ENCODE measurements around the gene VTI1A. TPM values are rescaled to one million over a fixed set of nuclear protein-coding genes. Genes with fewer than 3 reads are reported as not detected.

The VTI1A gene
- total RNA-seq, 3 donors from 2014 or later, result 53.7 to 65.6 (median 59.2) TPM

DNA sequence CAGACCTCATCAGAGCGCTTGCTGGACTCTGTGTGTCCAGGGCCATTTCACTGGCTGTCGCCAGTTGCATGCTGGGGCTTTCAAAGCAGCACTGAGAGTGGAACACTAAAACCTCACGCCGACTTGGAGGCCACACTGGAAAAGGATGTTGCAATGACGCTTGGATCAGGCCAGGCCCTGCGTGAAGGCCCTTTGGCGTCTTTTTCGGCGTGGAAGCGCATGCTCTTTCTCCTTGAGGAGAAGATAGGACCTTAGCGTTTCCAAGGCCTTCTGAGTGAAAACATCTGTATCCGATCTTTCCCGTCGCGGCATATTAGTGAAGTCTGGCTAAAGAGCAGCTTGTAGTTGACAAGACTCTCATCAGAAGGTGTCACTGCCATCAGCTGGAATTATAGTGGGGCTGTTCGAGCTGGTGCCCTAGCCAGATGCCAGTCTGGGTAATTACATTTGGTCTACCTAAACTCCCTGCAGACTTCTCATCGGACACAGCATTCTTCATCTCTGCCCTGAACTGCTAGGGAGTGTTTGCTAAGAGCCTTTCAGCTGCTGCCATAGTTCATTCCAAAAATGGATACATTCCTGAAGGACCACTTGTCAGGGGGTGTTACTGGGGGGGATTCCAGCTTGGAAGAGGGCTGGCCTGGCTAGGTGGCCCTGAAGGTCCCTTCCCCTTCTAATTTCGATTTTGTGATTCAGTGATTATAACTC is 335.3 kb downstream of the VTI1A start:
- intact Hi-C loops (cut with DNase I; ENCODE audit: low total_unique reads), result no loop called here
- no peaks in the 10 kb centered on the region for H3K27me3 ChIP-seq
- no peak overlapping the region for H3K4me3 ChIP-seq
- H3K4me1 ChIP-seq, result no peaks in the 10 kb centered on the region
- no peaks in the 10 kb centered on the region for H3K36me3 ChIP-seq
- H3K9me3 ChIP-seq, result no peaks in the 10 kb centered on the region
- H3K27ac ChIP-seq, result peak overlapping the region in 1 of 2 donors; percentile 83
- DNase-seq (ENCODE audit: low spot score in 2 of 2), result no peak
- TF ChIP-seq, protein P1, sequence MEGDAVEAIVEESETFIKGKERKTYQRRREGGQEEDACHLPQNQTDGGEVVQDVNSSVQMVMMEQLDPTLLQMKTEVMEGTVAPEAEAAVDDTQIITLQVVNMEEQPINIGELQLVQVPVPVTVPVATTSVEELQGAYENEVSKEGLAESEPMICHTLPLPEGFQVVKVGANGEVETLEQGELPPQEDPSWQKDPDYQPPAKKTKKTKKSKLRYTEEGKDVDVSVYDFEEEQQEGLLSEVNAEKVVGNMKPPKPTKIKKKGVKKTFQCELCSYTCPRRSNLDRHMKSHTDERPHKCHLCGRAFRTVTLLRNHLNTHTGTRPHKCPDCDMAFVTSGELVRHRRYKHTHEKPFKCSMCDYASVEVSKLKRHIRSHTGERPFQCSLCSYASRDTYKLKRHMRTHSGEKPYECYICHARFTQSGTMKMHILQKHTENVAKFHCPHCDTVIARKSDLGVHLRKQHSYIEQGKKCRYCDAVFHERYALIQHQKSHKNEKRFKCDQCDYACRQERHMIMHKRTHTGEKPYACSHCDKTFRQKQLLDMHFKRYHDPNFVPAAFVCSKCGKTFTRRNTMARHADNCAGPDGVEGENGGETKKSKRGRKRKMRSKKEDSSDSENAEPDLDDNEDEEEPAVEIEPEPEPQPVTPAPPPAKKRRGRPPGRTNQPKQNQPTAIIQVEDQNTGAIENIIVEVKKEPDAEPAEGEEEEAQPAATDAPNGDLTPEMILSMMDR (IDR thresholded peaks at IDR 0.05), result no peak
- TF ChIP-seq POLR2A (IDR thresholded peaks at IDR 0.05) (no peak), POLR2AphosphoS5 (IDR thresholded peaks at IDR 0.05) (peak in 2 of 3 donors; percentile 31 to 73)

DNA sequence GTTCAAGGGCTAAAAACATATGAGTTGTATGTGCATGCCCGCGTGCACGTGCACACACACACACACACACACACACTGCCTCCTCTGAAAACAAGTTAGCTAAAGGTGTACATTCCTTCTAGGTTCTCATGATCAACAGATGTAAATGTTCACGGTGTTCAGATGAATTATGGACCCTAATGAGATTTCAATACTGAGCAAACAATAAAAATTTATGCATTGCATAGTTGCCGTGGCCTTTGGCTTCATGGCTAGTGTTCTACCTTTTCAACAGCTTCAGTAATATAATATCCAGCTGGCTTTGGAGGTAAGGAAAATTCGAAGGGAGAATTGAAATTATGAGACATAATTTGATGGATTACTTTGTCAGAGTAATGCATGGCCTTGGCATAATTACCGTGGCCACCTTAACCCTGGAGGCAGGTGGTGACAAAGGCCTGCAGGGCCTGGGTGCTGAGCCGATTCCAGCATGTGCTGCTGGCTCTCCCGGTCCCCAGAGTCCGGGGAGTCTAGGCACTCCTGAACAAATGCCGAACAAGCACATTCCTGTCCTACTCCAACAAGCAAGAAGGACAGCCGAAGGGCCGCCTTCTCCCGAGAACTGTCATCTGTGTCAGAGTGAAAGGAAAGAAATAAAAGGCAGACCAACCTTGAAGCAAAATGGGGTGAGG is 336.5 kb downstream of the VTI1A start:
- no peak for DNase-seq (ENCODE audit: low spot score in 2 of 2)
- peak overlapping the region; percentile 35 to 83 for H3K27ac ChIP-seq
- H3K4me1 ChIP-seq, result no peaks in the 10 kb centered on the region
- no peaks in the 10 kb centered on the region for H3K9me3 ChIP-seq
- H3K27me3 ChIP-seq, result no peaks in the 10 kb centered on the region
- TF ChIP-seq POLR2AphosphoS5 (IDR thresholded peaks at IDR 0.05) (no peak), POLR2A (IDR thresholded peaks at IDR 0.05) (no peak)
- TF ChIP-seq, protein P1 (IDR thresholded peaks at IDR 0.05), result no peak
- H3K4me3 ChIP-seq, result peak overlapping the region in 1 of 3 donors; percentile 31
- H3K36me3 ChIP-seq, result no peaks in the 10 kb centered on the region
- intact Hi-C loops (cut with DNase I; ENCODE audit: low total_unique reads), result no loop called here

DNA sequence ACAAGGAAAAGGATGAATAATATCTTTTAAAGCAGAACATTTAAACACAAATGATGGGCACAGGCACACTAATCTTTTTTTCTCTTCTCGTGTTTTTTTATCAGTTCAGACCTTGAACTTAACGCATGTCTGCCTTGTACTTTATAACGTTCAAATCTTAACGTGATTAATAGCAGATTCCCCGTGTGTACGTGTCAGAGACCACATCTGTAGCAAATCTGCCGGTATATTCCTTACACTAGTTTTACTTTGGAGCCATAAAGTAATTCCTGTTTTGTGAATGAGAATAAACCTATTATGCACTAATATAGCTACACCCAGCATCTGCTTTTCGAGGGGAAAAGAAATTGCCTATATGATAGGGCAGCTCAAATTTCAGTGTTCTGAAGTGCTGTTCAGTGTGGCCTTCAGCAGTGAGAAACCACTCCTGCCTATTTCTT is 337.0 kb downstream of the VTI1A start:
- intact Hi-C loops (cut with DNase I; ENCODE audit: low total_unique reads), result no loop called here
- Histone ChIP-seq H3K4me1 (no peaks in the 10 kb centered on the region), H3K9me3 (peaks cover 0 to 3% of the 10 kb centered on the region in 2 donors), H3K36me3 (no peaks in the 10 kb centered on the region), H3K27me3 (no peaks in the 10 kb centered on the region), H3K4me3 (peak overlapping the region in 1 of 3 donors; percentile 31), H3K27ac (peak overlapping the region; percentile 35 to 83)
- DNase-seq (ENCODE audit: low spot score in 2 of 2), result no peak
- TF ChIP-seq POLR2A (IDR thresholded peaks at IDR 0.05) (no peak), POLR2AphosphoS5 (IDR thresholded peaks at IDR 0.05) (no peak)
- TF ChIP-seq, protein P1 (IDR thresholded peaks at IDR 0.05), result no peak

DNA sequence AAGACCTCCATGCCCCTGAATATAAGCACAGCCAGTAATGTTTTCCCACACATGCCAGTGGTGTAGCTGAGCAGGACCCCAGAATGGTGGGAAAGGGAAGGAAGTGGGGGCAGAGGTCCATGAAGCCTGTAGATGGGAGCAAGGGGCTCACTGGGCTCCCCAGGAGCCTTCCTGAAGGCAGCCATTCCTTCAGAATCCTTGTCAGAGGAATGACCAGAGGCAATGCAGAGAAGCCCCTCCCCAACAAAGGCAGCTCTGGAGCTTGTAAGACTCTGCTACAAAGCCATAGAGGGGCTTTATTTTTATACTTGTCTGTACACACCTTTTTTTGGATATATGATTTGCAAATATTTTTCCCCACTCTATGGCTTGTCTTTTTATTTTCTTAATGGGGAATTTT is 338.1 kb downstream of the VTI1A start:
- H3K27me3 ChIP-seq, result no peaks in the 10 kb centered on the region
- no peak overlapping the region for H3K4me3 ChIP-seq
- intact Hi-C loops (cut with DNase I; ENCODE audit: low total_unique reads), result no loop called here
- no peaks in the 10 kb centered on the region for H3K36me3 ChIP-seq
- no peak for TF ChIP-seq POLR2A (IDR thresholded peaks at IDR 0.05)
- TF ChIP-seq, protein P1 (IDR thresholded peaks at IDR 0.05), result no peak
- peak overlapping the region in 1 of 2 donors; percentile 83 for H3K27ac ChIP-seq
- H3K9me3 ChIP-seq, result peaks cover 0 to 7% of the 10 kb centered on the region in 2 donors
- no peaks in the 10 kb centered on the region for H3K4me1 ChIP-seq
- no peak for DNase-seq (ENCODE audit: low spot score in 2 of 2)

DNA sequence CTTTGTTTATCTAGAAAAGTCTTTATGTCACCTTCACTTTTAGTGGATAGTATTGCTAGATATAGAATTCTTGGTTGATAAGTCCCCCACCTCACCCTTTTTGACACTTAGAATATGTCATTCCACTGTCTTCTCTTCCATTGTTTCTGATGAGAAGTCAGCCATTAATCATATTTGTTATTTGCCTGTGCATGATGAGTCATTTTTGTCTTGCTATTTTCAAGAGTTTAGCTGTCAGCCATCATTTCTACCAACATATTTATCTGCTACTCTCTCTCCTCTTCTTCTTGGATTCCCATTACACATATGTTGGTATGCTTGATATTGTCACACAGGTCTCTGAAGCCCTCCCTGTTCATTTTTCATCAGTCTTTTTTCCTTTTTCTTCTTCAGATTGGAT is 342.2 kb downstream of the VTI1A start:
- intact Hi-C loops (cut with DNase I; ENCODE audit: low total_unique reads), result no loop called here
- Histone ChIP-seq H3K9me3 (peaks cover 0 to 7% of the 10 kb centered on the region in 2 donors), H3K27ac (no peak overlapping the region), H3K4me1 (no peaks in the 10 kb centered on the region), H3K36me3 (no peaks in the 10 kb centered on the region), H3K4me3 (no peak overlapping the region), H3K27me3 (no peaks in the 10 kb centered on the region)
- TF ChIP-seq POLR2A (IDR thresholded peaks at IDR 0.05) (no peak), POLR2AphosphoS5 (IDR thresholded peaks at IDR 0.05) (no peak)
- TF ChIP-seq, protein P1 (IDR thresholded peaks at IDR 0.05), result no peak
- no peak for DNase-seq (ENCODE audit: low spot score in 2 of 2)

All from breast epithelium (tissue), 4 donors.